GM12801 (cell line): ENCODE data around the gene DARS2.

ENCODE experiments used
- TF ChIP-seq, protein P1 (sequence below): IDR thresholded peaks from one replicate; pipeline ENCODE4 v1.5.1; 2011; ENCODE audit warnings: control low read depth; ENCODE audit not compliant: insufficient read length; ENCODE audit errors: extremely low read depth

DARS2 gene

DNA sequence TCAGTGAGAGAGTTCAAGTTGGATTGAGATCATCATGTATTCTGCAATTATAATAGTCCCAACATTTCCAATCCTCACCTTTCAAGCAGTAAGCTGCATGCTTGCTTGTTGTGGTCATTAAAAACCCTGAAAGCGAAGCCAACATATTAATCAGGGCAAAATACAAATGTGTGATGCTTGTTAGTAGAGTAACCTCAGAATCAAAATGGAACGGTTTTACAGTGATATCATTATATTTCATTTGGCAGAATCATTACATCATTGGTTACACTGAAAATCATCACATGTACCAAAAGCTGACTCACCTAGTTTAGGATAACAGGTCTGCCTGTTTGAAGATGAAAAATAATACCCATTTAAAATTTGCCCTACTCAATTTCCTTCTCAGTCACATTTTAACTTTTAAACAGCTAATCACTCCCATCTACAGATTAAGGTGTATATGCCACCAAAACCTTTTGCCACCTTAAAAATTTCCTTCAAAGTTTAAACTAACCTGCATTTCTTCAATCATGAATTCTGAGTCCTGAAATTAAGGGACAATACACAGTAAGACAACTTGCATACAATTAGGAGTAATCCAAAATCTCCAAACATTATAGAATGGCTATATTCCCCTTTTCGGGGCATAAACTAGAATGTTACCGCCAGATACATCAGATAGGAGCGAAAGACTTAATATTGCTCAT lies 39.9 kb downstream of the DARS2 start:
- TF ChIP-seq, protein P1, sequence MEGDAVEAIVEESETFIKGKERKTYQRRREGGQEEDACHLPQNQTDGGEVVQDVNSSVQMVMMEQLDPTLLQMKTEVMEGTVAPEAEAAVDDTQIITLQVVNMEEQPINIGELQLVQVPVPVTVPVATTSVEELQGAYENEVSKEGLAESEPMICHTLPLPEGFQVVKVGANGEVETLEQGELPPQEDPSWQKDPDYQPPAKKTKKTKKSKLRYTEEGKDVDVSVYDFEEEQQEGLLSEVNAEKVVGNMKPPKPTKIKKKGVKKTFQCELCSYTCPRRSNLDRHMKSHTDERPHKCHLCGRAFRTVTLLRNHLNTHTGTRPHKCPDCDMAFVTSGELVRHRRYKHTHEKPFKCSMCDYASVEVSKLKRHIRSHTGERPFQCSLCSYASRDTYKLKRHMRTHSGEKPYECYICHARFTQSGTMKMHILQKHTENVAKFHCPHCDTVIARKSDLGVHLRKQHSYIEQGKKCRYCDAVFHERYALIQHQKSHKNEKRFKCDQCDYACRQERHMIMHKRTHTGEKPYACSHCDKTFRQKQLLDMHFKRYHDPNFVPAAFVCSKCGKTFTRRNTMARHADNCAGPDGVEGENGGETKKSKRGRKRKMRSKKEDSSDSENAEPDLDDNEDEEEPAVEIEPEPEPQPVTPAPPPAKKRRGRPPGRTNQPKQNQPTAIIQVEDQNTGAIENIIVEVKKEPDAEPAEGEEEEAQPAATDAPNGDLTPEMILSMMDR = no peak

DNA sequence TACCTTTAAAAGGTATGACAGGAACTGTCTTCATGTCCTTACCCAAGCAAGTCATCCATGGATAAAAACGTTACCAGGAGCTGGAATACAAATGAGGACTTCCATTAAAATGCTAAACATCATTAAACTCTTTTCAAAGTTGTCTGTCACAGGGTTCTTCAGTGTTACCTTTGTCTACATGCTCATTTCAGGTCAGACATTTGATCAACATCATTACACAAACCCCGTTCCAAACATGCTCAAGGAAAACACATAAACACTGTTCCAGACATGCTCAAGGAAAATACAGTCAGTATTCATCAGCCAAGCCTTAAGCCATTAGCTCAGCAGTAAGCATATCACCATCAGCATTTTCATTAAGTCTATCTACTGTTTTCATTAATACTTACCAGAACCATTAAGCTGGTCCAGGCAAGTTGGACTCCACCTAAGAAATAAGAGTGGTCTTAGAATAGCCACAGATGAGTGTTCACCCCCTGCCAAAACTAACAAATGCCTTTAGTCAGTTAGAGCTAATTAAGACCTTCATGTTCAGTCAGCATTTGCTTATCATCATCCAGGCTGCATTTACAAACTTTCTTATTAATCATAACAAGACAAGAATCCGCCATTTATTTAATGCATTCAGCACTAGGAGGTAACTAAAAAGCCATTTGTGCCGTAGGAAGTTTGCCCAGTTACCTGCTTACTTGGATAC lies 41.1 kb downstream of the DARS2 start:
- TF ChIP-seq, protein P1 = no peak

DNA sequence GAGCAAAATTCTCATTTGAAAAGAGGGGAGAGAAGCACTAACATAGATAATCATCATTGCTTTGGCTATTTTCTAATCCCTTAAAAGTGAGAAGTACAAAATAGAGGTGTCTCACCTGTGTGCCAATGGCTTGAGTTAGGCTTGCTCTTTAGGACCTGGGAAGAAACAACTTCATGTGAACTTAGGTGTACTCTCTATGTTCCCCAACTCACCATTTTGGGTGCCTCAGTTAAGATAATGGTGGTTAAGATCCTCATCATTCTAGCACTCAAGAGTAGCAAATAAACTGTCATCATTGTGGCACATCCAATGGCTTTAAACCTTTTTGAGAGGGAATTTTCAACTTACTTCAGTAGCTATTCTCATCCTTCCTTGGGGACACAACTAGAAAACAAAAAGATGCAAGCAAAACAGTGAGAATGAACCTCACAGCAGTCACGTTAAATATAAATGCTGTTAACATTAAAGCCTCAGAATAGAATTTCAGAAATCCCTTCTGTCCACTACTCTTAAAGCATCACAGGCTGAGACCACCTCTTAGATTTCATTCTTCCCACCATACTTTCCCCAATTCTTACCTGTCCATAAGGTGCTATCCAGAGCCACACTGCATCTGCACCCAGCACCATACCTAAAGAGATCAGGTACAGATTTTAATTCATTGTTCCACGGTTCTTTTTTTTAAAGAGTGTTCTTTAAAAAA lies 42.1 kb downstream of the DARS2 start:
- TF ChIP-seq, protein P1 = no peak

DNA sequence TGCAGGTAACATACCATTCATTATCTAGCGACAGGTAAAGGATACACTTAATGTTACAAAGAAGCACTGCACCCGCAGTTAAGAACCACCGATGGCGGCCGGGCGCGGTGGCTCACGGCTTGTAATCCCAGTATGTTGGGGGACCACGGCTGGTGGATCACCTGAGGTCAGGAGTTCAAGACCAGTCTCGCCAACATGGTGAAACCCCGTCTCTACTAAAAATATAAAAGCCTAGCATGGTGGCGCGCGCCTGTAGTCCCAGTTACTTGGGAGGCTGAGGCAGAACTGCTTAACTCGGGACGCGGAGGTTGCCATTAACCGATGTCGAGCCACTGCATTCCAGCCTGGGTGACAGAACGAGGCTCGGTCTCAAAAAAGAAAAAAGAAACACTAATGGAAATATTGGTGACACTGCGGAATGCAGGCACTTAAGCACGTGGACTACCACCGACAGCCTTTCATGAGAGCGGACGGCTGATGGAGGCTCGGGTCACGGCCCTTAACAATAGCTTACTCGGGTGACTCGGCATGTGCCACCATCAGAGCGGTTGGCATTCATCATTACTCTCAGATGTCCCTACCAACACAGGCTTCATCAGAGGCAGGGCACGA lies 42.8 kb downstream of the DARS2 start:
- TF ChIP-seq, protein P1 = no peak

DNA sequence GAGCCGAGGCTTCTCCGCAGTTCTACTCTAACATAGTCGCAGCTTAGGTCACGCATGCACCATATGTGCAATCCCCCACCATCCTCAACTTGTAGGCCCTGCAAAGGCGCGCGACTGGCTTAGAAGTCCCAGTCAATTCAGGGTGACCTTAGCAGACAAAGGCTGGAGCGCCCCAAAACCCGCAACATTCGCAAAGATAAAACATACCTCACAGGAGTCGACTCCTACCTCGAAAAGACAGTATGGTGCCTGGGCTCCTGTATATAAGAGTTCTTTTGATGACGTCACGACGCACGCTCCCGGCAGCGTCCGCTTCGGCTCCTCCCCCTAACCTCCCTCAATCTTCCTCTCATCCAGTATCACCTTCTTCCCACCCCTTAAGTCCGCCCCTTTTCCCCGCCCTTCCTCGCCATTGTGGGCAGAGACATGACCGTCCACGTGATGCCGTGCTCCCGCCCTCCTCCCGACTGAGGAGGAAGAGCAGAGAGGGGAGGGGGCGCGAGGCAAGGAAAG lies 43.3 kb downstream of the DARS2 start, which contains the start of gene GAS5:
TSS of gene GAS5 (minus strand) at position 237 of the 513 bp plus-strand sequence.
- TF ChIP-seq, protein P1 = no peak

DNA sequence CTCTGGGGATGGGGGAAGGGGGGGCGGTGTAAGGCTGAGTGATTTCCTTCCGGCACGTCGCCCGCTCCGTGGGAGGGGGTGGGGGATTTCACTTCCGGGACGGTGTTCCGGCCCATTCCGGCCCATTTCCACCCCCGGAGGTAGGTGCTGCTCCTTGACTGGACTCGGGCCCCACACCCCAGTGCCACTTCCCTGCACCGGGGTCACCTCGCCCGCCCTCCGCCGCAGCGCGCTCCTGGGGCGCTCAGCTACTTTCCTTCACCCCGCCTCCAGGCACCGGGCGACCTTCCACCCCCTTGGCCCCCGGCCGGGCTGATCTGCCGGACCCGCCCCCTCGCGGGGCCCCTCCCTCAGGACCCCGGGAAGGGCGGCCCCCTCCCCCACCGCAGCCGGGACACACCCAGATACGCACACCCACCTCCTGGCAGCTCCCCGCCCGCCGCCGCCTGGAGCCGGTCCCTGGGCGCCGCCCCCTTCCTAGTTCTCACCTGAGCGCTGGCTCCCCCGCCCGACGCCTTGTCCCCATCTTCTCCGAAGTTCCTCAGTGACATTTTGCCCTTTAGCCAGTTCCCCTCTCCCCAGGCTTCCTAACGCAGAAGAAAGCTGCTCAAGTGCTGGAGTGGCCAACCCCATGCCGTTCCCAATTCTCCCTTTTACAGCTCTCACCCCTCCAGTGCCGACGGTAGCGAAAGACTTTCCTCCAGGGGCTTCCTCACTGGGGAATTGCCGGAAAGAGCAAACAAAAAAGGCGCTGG lies 44.0 kb downstream of the DARS2 start, which contains the start of gene ZBTB37:
TSS of gene ZBTB37 (plus strand) at position 115 of the 755 bp plus-strand sequence. CDS start 1,846 bp downstream, outside the sequence.
- TF ChIP-seq, protein P1 = no peak

DNA sequence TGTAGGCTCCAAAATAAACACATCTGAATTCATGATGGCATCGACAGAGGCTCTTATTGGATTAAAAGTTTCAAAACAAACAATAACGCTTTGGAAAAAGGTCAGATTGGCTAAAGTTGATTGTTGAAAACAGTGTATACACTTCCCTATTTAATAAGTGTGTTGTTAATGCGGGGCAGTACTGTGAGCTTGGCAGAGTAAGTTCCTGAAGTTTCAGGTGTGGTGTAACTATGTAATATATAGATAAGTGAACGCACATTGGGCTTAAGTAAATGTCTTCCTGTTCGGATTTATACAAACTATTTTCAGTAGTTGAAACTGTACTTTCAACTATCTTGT lies 44.5 kb downstream of the DARS2 start:
- TF ChIP-seq, protein P1 = no peak
